B cell (primary cell): ENCODE data around the gene TM2D1. TPM values are rescaled to one million over a fixed set of nuclear protein-coding genes. Genes with fewer than 3 reads are reported as not detected.

Source experiments
- ATAC-seq: fragments of 200-7000 bp; cut with Tn5 transposase; one replicate; pipeline ENCODE4 v1.10.0; 2021; ENCODE audit warnings: low read depth, mild to moderate bottlenecking, moderate number of reproducible peaks, moderate library complexity
- CTCF ChIA-PET: fragments of 350-600 bp; sonication (Branson Sonifier 250); formaldehyde crosslinking; loops from one replicate; lab custom pipeline; 2021; ENCODE audit warnings: antibody characterized with exemption, inconsistent platforms; lab: Charles Lee
- POLR2A ChIA-PET: fragments of 350-600 bp; sonication (Branson Sonifier 250); formaldehyde crosslinking; loops from one replicate; lab custom pipeline; 2021; ENCODE audit warnings: antibody characterized with exemption; lab: Charles Lee
- DNase-seq: peaks from one replicate; pipeline ENCODE4 v3.0.0; 2013
- H2AFZ ChIP-seq: 2 replicates; pipeline ENCODE4 v1.6.1; 2012; ENCODE audit warnings: mild to moderate bottlenecking, low read depth, low read length; ENCODE audit not compliant: insufficient read depth, poor library complexity, severe bottlenecking
- H3K27ac ChIP-seq, 2 donors: 1 replicate in 1 of 2; 2 replicates in 1 of 2; pipeline ENCODE4 v1.5.1; 2012 to 2013; ENCODE audit warnings: low read length in 2 of 2, mild to moderate bottlenecking in 2 of 2, moderate library complexity in 1 of 2
- H3K27me3 ChIP-seq, 4 experiments: fragments of 200-600 bp in 1 of 4; sonication (generic) in 1 of 4; replicated peaks in 1 of 4; 1 replicate in 2 of 4; 2 replicates in 2 of 4; pipeline versions ENCODE4 v1.6.1 to v1.7.0; 2013 to 2016; ENCODE audit warnings: low read length in 3 of 4, mild to moderate bottlenecking in 2 of 4, mixed read lengths in 1 of 4, moderate library complexity in 1 of 4; ENCODE audit not compliant: insufficient read depth in 4 of 4, control insufficient read depth in 3 of 4; ENCODE audit errors: control extremely low read depth in 1 of 4
- H3K36me3 ChIP-seq, 2 experiments: replicated peaks in 1 of 2; 1 replicate in 1 of 2; 2 replicates in 1 of 2; pipeline versions ENCODE4 v1.6.1 to v1.7.1; 2013; ENCODE audit warnings: low read length in 1 of 2; ENCODE audit not compliant: insufficient read depth in 2 of 2, control insufficient read depth in 1 of 2; ENCODE audit errors: control extremely low read depth in 1 of 2, extremely low read depth in 1 of 2
- H3K4me1 ChIP-seq, 2 donors: fragments of 200-600 bp in 1 of 2; sonication (generic) in 1 of 2; 1 replicate in 1 of 2; 2 replicates in 1 of 2; pipeline versions ENCODE4 v1.5.1 to v1.6.1; 2013 to 2017; ENCODE audit warnings: low read length in 2 of 2; ENCODE audit not compliant: control insufficient read depth in 2 of 2, insufficient read depth in 2 of 2
- H3K4me2 ChIP-seq: replicated peaks from 2 replicates; pipeline ENCODE3; 2012; ENCODE audit warnings: mild to moderate bottlenecking, low read depth, low read length; ENCODE audit not compliant: poor library complexity, severe bottlenecking
- H3K4me3 ChIP-seq, 5 experiments: fragments of 200-600 bp in 1 of 5; sonication (generic) in 1 of 5; 1 replicate in 3 of 5; 2 replicates in 2 of 5; pipeline versions ENCODE4 v1.5.1 to v1.7.0; 2011 to 2016; ENCODE audit warnings: low read length in 4 of 5, mild to moderate bottlenecking in 4 of 5, low read depth in 2 of 5, control low read depth in 1 of 5, moderate library complexity in 1 of 5; ENCODE audit not compliant: insufficient read depth in 1 of 5; ENCODE audit errors: control extremely low read depth in 1 of 5, extremely low read depth in 1 of 5
- H3K79me2 ChIP-seq: fragments of 200-600 bp; sonication (generic); one replicate; pipeline ENCODE4 v1.6.0; 2016; ENCODE audit warnings: low read length; ENCODE audit not compliant: control insufficient read depth, insufficient read depth
- H3K9ac ChIP-seq: fragments of 200-600 bp; sonication (generic); 2 replicates; pipeline ENCODE4 v1.6.1; 2017; ENCODE audit warnings: mild to moderate bottlenecking, low read length, moderate library complexity
- H3K9me3 ChIP-seq, 3 donors: one replicate each; pipeline versions ENCODE4 v1.6.1 to v1.7.1; 2013; ENCODE audit warnings: low read length in 2 of 3; ENCODE audit not compliant: control insufficient read depth in 2 of 3, insufficient read depth in 1 of 3; ENCODE audit errors: control extremely low read depth in 1 of 3
- H4K20me1 ChIP-seq: 2 replicates; pipeline ENCODE4 v1.6.0; 2012; ENCODE audit warnings: mild to moderate bottlenecking, low read length; ENCODE audit not compliant: insufficient read depth, control insufficient read depth, poor library complexity, severe bottlenecking
- H3K27ac Mint-ChIP-seq: one replicate; pipeline ENCODE4 v1.8.0; 2021; ENCODE audit warnings: mixed read lengths
- H3K27me3 Mint-ChIP-seq: one replicate; pipeline ENCODE4 v1.8.0; 2021; ENCODE audit warnings: mixed read lengths
- H3K4me1 Mint-ChIP-seq: one replicate; pipeline ENCODE4 v1.8.0; 2021; ENCODE audit warnings: mixed read lengths
- H3K4me3 Mint-ChIP-seq: one replicate; pipeline ENCODE4 v1.8.0; 2021; ENCODE audit warnings: mixed read lengths
- H3K9me3 Mint-ChIP-seq: one replicate; pipeline ENCODE4 v1.8.0; 2022; ENCODE audit warnings: mixed read lengths; ENCODE audit not compliant: insufficient read depth
- EZH2 ChIP-seq: IDR thresholded peaks from 2 replicates; pipeline ENCODE4 v1.6.1; 2012; ENCODE audit warnings: borderline replicate concordance, low read depth, mild to moderate bottlenecking, moderate library complexity, low read length; ENCODE audit not compliant: insufficient read depth, poor library complexity, severe bottlenecking
- WGBS: methylation state at CpG from one replicate; pipeline ENCODE4 v1.1.5; 2013; ENCODE audit warnings: missing lambda C conversion rate; ENCODE audit not compliant: insufficient coverage; 5-methylcytosine and 5-hydroxymethylcytosine counted together
- intact Hi-C: fragments of 100-400 bp; cut with micrococcal nuclease; formaldehyde crosslinking; loops from one replicate; pipeline ENCODE4 v1.10.0; 2022
- polyA plus RNA-seq: library from polyadenylated mRNA; depleted of rRNA; stranded (reverse); fragments of >200 nt; gene quantifications from 2 replicates; pipeline ENCODE4 v1.2.3, GENCODE V29; 2012
- total RNA-seq, 2 donors: library from RNA; stranded (reverse); fragments of 120-200 nt in 1 of 2; gene quantifications; 1 replicate in 1 of 2; 2 replicates in 1 of 2; pipeline versions ENCODE4 v1.2.3 to v1.2.4, GENCODE V29; 2013 to 2022
- TF ChIP-seq, protein P1 (sequence below): fragments of 200-600 bp; IDR thresholded peaks from one replicate; pipeline ENCODE4 v1.8.0; 2022; ENCODE audit warnings: antibody characterized with exemption, mild to moderate bottlenecking

Gene TM2D1
- total and polyA plus RNA-seq, 2 donors (not counting 1 experiment from before 2014, with no cell fraction given): 30.8 to 53.3 TPM

DNA sequence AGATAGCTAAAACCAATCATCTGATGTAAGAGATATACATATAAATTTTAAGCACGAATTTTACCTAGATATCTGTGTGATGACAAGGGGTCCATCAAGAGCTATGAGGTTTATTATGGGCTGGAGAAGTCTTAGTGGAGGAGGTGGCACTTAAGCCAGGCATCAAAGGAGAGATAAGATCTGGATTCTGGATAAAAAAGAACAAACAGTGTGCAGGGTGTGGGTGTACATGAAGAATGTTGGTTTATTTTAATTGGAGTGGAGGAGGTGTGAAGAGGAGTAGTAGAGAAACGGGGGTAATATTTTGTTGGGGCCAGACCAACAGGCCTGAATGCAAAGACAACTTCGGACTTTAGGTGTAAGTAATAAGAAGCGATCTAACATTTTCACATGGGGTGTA lies 80.6 kb downstream of the TM2D1 start:
- POLR2A ChIA-PET: no interaction called here
- CTCF ChIA-PET: interaction anchor here (0.8 to 1.5 kb wide), 5 partner anchors 12 to 56 kb away, joined by 3 to 5 read pairs (median 3); no protein-coding TSS in a partner anchor
- ATAC-seq (no peak), DNase-seq (no peak)
- Histone ChIP-seq H3K36me3 (no peaks in the 10 kb centered on the region), H3K9ac (no peak overlapping the region), H4K20me1 (no peaks in the 10 kb centered on the region), H3K4me2 (no peak overlapping the region), H3K9me3 (no peaks in the 10 kb centered on the region), H3K27me3 (no peaks in the 10 kb centered on the region), H2AFZ (no peak overlapping the region), H3K27ac (no peak overlapping the region), H3K79me2 (no peaks in the 10 kb centered on the region), H3K4me1 (no peaks in the 10 kb centered on the region), H3K4me3 (no peak overlapping the region)
- intact Hi-C loops: loop anchor here (10.0 kb wide), 1 partner anchor 1670 kb away; no protein-coding TSS in a partner anchor
- Mint-ChIP-seq H3K27me3 (peaks cover 12% of the 10 kb centered on the region), H3K27ac (no peak overlapping the region), H3K4me1 (peaks cover 16% of the 10 kb centered on the region), H3K4me3 (no peak overlapping the region), H3K9me3 (no peaks in the 10 kb centered on the region)
- no peak for TF ChIP-seq EZH2
- TF ChIP-seq, protein P1, sequence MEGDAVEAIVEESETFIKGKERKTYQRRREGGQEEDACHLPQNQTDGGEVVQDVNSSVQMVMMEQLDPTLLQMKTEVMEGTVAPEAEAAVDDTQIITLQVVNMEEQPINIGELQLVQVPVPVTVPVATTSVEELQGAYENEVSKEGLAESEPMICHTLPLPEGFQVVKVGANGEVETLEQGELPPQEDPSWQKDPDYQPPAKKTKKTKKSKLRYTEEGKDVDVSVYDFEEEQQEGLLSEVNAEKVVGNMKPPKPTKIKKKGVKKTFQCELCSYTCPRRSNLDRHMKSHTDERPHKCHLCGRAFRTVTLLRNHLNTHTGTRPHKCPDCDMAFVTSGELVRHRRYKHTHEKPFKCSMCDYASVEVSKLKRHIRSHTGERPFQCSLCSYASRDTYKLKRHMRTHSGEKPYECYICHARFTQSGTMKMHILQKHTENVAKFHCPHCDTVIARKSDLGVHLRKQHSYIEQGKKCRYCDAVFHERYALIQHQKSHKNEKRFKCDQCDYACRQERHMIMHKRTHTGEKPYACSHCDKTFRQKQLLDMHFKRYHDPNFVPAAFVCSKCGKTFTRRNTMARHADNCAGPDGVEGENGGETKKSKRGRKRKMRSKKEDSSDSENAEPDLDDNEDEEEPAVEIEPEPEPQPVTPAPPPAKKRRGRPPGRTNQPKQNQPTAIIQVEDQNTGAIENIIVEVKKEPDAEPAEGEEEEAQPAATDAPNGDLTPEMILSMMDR: no peak
- 92% methylated on average over 2 of the region's 4 CpGs for WGBS

DNA sequence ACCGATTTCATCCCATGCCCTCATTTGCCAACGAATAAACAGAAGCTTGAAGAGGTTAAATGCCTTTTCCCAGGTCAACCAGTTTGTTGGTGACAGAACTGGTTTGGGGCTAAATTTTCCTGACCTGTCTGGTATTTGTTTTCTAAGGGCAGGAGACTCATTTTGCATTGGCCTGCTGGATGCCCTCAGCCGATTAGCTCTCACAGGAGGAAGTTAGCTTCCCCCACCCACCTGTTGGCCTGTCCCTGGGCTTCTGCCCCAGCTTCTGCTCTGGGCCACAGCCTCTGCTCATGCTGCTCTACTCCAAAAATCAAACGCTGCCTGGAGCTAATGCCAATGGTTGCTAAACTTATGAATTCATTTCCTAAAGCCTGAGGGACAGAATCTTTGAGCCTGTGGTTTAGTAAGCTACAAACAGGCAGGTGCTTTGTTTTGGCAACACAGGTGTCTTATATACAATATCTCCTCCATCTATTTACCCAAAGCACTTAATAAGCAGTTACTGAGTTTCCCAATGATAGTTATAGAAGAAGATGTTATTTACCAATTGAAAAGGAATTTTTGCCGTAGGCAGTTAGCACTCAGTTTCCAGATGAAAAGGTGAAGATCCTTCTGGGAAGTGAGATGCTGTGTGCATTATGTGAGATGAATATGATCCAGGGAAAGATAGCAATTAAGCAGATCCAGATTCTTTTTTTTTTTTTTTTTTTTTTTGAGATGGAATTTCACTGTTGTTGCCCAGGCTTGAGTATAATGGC lies 82.3 kb downstream of the TM2D1 start:
- no peak overlapping the region for H3K9ac ChIP-seq
- TF ChIP-seq EZH2: no peak
- TF ChIP-seq, protein P1: no peak
- no peaks in the 10 kb centered on the region for H3K27me3 ChIP-seq
- H3K27ac ChIP-seq: no peak overlapping the region
- no peak overlapping the region for H3K4me2 ChIP-seq
- no peaks in the 10 kb centered on the region for H4K20me1 ChIP-seq
- H3K36me3 ChIP-seq: no peaks in the 10 kb centered on the region
- no peak overlapping the region for H2AFZ ChIP-seq
- CTCF ChIA-PET: interaction anchor here (0.7 to 3.2 kb wide), 6 partner anchors 11 to 1666 kb away, joined by 3 to 11 read pairs (median 4); no protein-coding TSS in a partner anchor
- no peaks in the 10 kb centered on the region for H3K79me2 ChIP-seq
- peaks cover 16% of the 10 kb centered on the region for H3K4me1 Mint-ChIP-seq
- no peaks in the 10 kb centered on the region for H3K9me3 Mint-ChIP-seq
- H3K4me3 ChIP-seq: no peak overlapping the region
- H3K27me3 Mint-ChIP-seq: peaks cover 7% of the 10 kb centered on the region
- POLR2A ChIA-PET: interaction anchor here (0.7 kb wide), 1 partner anchor 20 kb away, joined by 9 read pairs; no protein-coding TSS in a partner anchor
- WGBS: 71% methylated on average over 4 of the region's 5 CpGs
- ATAC-seq: no peak
- H3K9me3 ChIP-seq: no peaks in the 10 kb centered on the region
- H3K4me3 Mint-ChIP-seq: no peak overlapping the region
- H3K27ac Mint-ChIP-seq: no peak overlapping the region
- no peak for DNase-seq
- intact Hi-C loops: loop anchor here (10.0 kb wide), 1 partner anchor 1668 kb away; no protein-coding TSS in a partner anchor
- no peaks in the 10 kb centered on the region for H3K4me1 ChIP-seq
